Stomach (tissue), 9 donors: ENCODE data around the gene EXOC4. TPM values are rescaled to one million over a fixed set of nuclear protein-coding genes. Genes with fewer than 3 reads are reported as not detected.

Experiments
- DNase-seq, 2 donors: peaks; one replicate each; pipeline versions ENCODE4 v3.0.0 to v3.0.0-alpha.2; 2013 to 2019
- H3K27ac ChIP-seq, 5 donors: fragments of 200-600 bp in 4 of 5; sonication (generic) in 4 of 5; one replicate each; pipeline ENCODE4 v1.5.1; 2013 to 2019; ENCODE audit warnings: mild to moderate bottlenecking in 1 of 5, moderate library complexity in 1 of 5
- H3K27me3 ChIP-seq, 3 donors: fragments of 200-600 bp; sonication (generic); one replicate each; pipeline ENCODE4 v1.5.1; 2017 to 2019; ENCODE audit warnings: mixed run types in 1 of 3
- H3K36me3 ChIP-seq, 4 donors: fragments of 200-600 bp; sonication (generic); 1 replicate in 3 of 4; 2 replicates in 1 of 4; pipeline ENCODE4 v1.5.1; 2016 to 2019
- H3K4me1 ChIP-seq, 4 donors: fragments of 200-600 bp; sonication (generic); one replicate each; pipeline ENCODE4 v1.5.1; 2016 to 2019
- H3K4me3 ChIP-seq, 4 donors: fragments of 200-600 bp; sonication (generic) in 3 of 4; one replicate each; pipeline ENCODE4 v1.5.1; 2016 to 2019; ENCODE audit warnings: mild to moderate bottlenecking in 1 of 4
- H3K9me3 ChIP-seq, 4 donors: fragments of 200-600 bp; sonication (generic); one replicate each; pipeline ENCODE4 v1.5.1; 2016 to 2019
- CTCF ChIP-seq, 7 experiments: fragments of 450-650 bp in 4 of 7; fragments of 200-600 bp in 3 of 7; sonication (generic) in 3 of 7; IDR thresholded peaks; one replicate each; pipeline ENCODE4 v1.5.1; 2016 to 2019; ENCODE audit warnings: antibody characterized with exemption in 7 of 7, control low read depth in 2 of 7, mild to moderate bottlenecking in 1 of 7
- EP300 ChIP-seq: sonication (generic); formaldehyde crosslinking; IDR thresholded peaks from one replicate; pipeline ENCODE4 v1.6.1; 2017; ENCODE audit warnings: antibody characterized with exemption
- POLR2A ChIP-seq, 4 donors: fragments of 450-650 bp; IDR thresholded peaks; one replicate each; pipeline ENCODE4 v1.6.1; 2016; ENCODE audit warnings: antibody characterized with exemption in 4 of 4, control low read depth in 2 of 4, mild to moderate bottlenecking in 1 of 4, moderate library complexity in 1 of 4
- POLR2AphosphoS5 ChIP-seq, 3 donors: sonication (generic); formaldehyde crosslinking; IDR thresholded peaks; one replicate each; pipeline ENCODE4 v1.6.1; 2016; ENCODE audit warnings: antibody characterized with exemption in 3 of 3
- WGBS, 5 donors: extraction: QIAGEN DNeasy Blood & Tissue Kit in 3 of 5; methylation state at CpG; one replicate each; pipeline versions ENCODE4 v1.1.5 to v1.1.7; 2013 to 2018; 5-methylcytosine and 5-hydroxymethylcytosine counted together
- intact Hi-C: fragments of 100-400 bp; cut with DNase I; formaldehyde crosslinking; loops from one replicate; pipeline ENCODE4 v1.15.1; 2023; ENCODE audit warnings: low total_unique reads
- polyA plus RNA-seq, 3 donors: library from polyadenylated mRNA; stranded (reverse); fragments of 200-250 nt; gene quantifications; one replicate each; pipeline ENCODE4 v1.2.3, GENCODE V29; 2013
- total RNA-seq, 5 donors: library from RNA; depleted of rRNA; stranded (reverse); fragments of >200 nt; gene quantifications; one replicate each; pipeline versions ENCODE4 v1.1.0 to v1.2.3, GENCODE V29; 2014 to 2016
- donor health status: healthy with polysubstance abuse.
- donor health status: Bipolar disorder and iron deficiency.
- donor health status: healthy.

EXOC4 gene
- total and polyA plus RNA-seq, 8 donors = 14.1 to 339 (median 61.1) TPM

GRCh38 chr7:134042307-134042706 is 789.4 kb downstream of the EXOC4 start:
- intact Hi-C loops = no loop called here
- 60 to 90% (median 77%) methylated on average over 4 of the region's 4 CpGs for WGBS, 5 donors

GRCh38 chr7:134044682-134045081 is 791.8 kb downstream of the EXOC4 start:
- no peak overlapping the region for H3K4me3 ChIP-seq
- intact Hi-C loops = no loop called here
- H3K27ac ChIP-seq = no peak overlapping the region
- WGBS, 5 donors = 88 to 91% (median 91%) methylated on average over 2 of the region's 2 CpGs
- H3K27me3 ChIP-seq = no peaks in the 10 kb centered on the region
- peaks cover 0 to 4% (median 0%) of the 10 kb centered on the region in 4 donors for H3K9me3 ChIP-seq
- H3K36me3 ChIP-seq = peaks cover 0 to 5% (median 2%) of the 10 kb centered on the region in 4 donors
- no peaks in the 10 kb centered on the region for H3K4me1 ChIP-seq
- no peak for DNase-seq
- TF ChIP-seq CTCF (IDR thresholded peaks at IDR 0.05) (no peak), POLR2AphosphoS5 (IDR thresholded peaks at IDR 0.05) (no peak), POLR2A (IDR thresholded peaks at IDR 0.05) (no peak), EP300 (no peak)

More at GRCh38 chr7:134042307-134042706, 789.4 kb downstream of the EXOC4 start:
- Histone ChIP-seq H3K36me3 (peaks cover 0 to 5% (median 0%) of the 10 kb centered on the region in 4 donors), H3K4me3 (no peak overlapping the region), H3K27me3 (no peaks in the 10 kb centered on the region), H3K27ac (no peak overlapping the region), H3K9me3 (peaks cover 0 to 4% (median 0%) of the 10 kb centered on the region in 4 donors), H3K4me1 (no peaks in the 10 kb centered on the region)
- DNase-seq = no peak
- no peak for TF ChIP-seq POLR2AphosphoS5 (IDR thresholded peaks at IDR 0.05)
- TF ChIP-seq EP300 = no peak
- no peak for TF ChIP-seq POLR2A (IDR thresholded peaks at IDR 0.05)
- no peak for TF ChIP-seq CTCF (IDR thresholded peaks at IDR 0.05)

- Histone ChIP-seq H3K36me3 (peaks cover 0 to 5% (median 2%) of the 10 kb centered on the region in 4 donors), H3K4me3 (no peak overlapping the region), H3K4me1 (no peaks in the 10 kb centered on the region), H3K27ac (no peak overlapping the region), H3K9me3 (peaks cover 0 to 4% (median 0%) of the 10 kb centered on the region in 4 donors), H3K27me3 (no peaks in the 10 kb centered on the region)
- 82 to 96% (median 94%) methylated on average over 4 of the region's 4 CpGs for WGBS, 5 donors
- no peak for TF ChIP-seq POLR2AphosphoS5 (IDR thresholded peaks at IDR 0.05)
- intact Hi-C loops = no loop called here
- no peak for DNase-seq
These were observed 792.8 kb downstream of the EXOC4 start for GRCh38 chr7:134045716-134046115.

- Histone ChIP-seq H3K36me3 (peaks cover 0 to 5% (median 2%) of the 10 kb centered on the region in 4 donors), H3K27ac (no peak overlapping the region), H3K4me3 (no peak overlapping the region), H3K9me3 (peaks cover 0 to 4% (median 0%) of the 10 kb centered on the region in 4 donors), H3K27me3 (no peaks in the 10 kb centered on the region), H3K4me1 (no peaks in the 10 kb centered on the region)
- no peak for DNase-seq
- intact Hi-C loops = no loop called here
- 89 to 94% (median 93%) methylated on average over 9 of the region's 9 CpGs for WGBS, 5 donors
- TF ChIP-seq POLR2AphosphoS5 (IDR thresholded peaks at IDR 0.05) = no peak
- no peak for TF ChIP-seq CTCF (IDR thresholded peaks at IDR 0.05)
- TF ChIP-seq POLR2A (IDR thresholded peaks at IDR 0.05) = no peak
- no peak for TF ChIP-seq EP300
These were observed 793.8 kb downstream of the EXOC4 start for GRCh38 chr7:134046594-134047128.

GRCh38 chr7:134047675-134048074 is 794.8 kb downstream of the EXOC4 start:
- no peak for DNase-seq
- H3K27ac ChIP-seq = no peak overlapping the region
- H3K9me3 ChIP-seq = peaks cover 0 to 4% (median 0%) of the 10 kb centered on the region in 4 donors
- no peaks in the 10 kb centered on the region for H3K27me3 ChIP-seq
- intact Hi-C loops = no loop called here
- peaks cover 0 to 5% (median 2%) of the 10 kb centered on the region in 4 donors for H3K36me3 ChIP-seq
- 80 to 92% (median 86%) methylated on average over 4 of the region's 4 CpGs for WGBS, 5 donors
- no peaks in the 10 kb centered on the region for H3K4me1 ChIP-seq
- H3K4me3 ChIP-seq = no peak overlapping the region
- TF ChIP-seq EP300 = no peak
- TF ChIP-seq POLR2AphosphoS5 (IDR thresholded peaks at IDR 0.05) = no peak
- TF ChIP-seq CTCF (IDR thresholded peaks at IDR 0.05) = no peak
- no peak for TF ChIP-seq POLR2A (IDR thresholded peaks at IDR 0.05)
